Activated CD4-positive, alpha-beta T cell treated with anti-CD3 and anti-CD28 coated beads, Interleukin-2, amount 50 U/mL, for 16 hours (primary cell): Measurements from ENCODE around the gene CDK16.
A peak's percentile ranks its signal among the peaks of the same experiment; 100 is the strongest.

Experiments used
- DNase-seq: peaks from one replicate; pipeline ENCODE4 v3.0.0-alpha.2; 2020

CDK16 gene

GRCh38 chrX:47218280-47218919, at the start of gene CDK16:
Gene CDK16, plus strand, starts transcription at chrX:47218681. Its CDS starts 4,877 bp downstream, at chrX:47223558.
- DNase-seq = peak; percentile 87

- DNase-seq = no peak
Observed at GRCh38 chrX:47169273-47169672, 49.2 kb upstream of the CDK16 start.

- no peak for DNase-seq
Observed at GRCh38 chrX:47169726-47170515, 48.6 kb upstream of the CDK16 start.

GRCh38 chrX:47170861-47171692, 47.4 kb upstream of the CDK16 start:
- no peak for DNase-seq

GRCh38 chrX:47171996-47172395, 46.5 kb upstream of the CDK16 start:
- DNase-seq = no peak

- no peak for DNase-seq
Observed at GRCh38 chrX:47172549-47172948, 45.9 kb upstream of the CDK16 start.

GRCh38 chrX:47172971-47173792, 45.3 kb upstream of the CDK16 start:
- no peak for DNase-seq

GRCh38 chrX:47174376-47174775, 44.1 kb upstream of the CDK16 start:
- no peak for DNase-seq

- no peak for DNase-seq
Observed at GRCh38 chrX:47174846-47175587, 43.5 kb upstream of the CDK16 start.

- no peak for DNase-seq
Observed at GRCh38 chrX:47175588-47175980, 42.9 kb upstream of the CDK16 start.

GRCh38 chrX:47176101-47176740, 42.3 kb upstream of the CDK16 start:
- no peak for DNase-seq

GRCh38 chrX:47177079-47177478, 41.4 kb upstream of the CDK16 start:
- no peak for DNase-seq

GRCh38 chrX:47178337-47178736, 40.1 kb upstream of the CDK16 start:
- no peak for DNase-seq

GRCh38 chrX:47179221-47179927, 39.1 kb upstream of the CDK16 start:
- no peak for DNase-seq

GRCh38 chrX:47179928-47180255, 38.6 kb upstream of the CDK16 start:
- DNase-seq = no peak

GRCh38 chrX:47180346-47180745, 38.1 kb upstream of the CDK16 start:
- no peak for DNase-seq

- DNase-seq = no peak
Observed at GRCh38 chrX:47181301-47181700, 37.2 kb upstream of the CDK16 start.

GRCh38 chrX:47182106-47182700, 36.3 kb upstream of the CDK16 start:
- no peak for DNase-seq

- no peak for DNase-seq
Observed at GRCh38 chrX:47184486-47184885, 34.0 kb upstream of the CDK16 start.

GRCh38 chrX:47185241-47185640, 33.2 kb upstream of the CDK16 start:
- DNase-seq = no peak
